Type B pancreatic cell (in vitro differentiated cells): Measurements from ENCODE around the gene SPOCK3. TPM values are rescaled to one million over a fixed set of nuclear protein-coding genes. Genes with fewer than 3 reads are reported as not detected.

Experiments used
- DNase-seq: peaks from one replicate; pipeline ENCODE4 v3.0.0; 2021; ENCODE audit warnings: mixed read lengths; ENCODE audit not compliant: unreplicated experiment; ENCODE audit errors: extremely low spot score
- H3K27ac Mint-ChIP-seq: 2 replicates; pipeline ENCODE4 v1.8.0; 2021; ENCODE audit warnings: mild to moderate bottlenecking, mixed read lengths
- H3K27me3 Mint-ChIP-seq: 2 replicates; pipeline ENCODE4 v1.8.0; 2021; ENCODE audit warnings: mixed read lengths
- H3K36me3 Mint-ChIP-seq: 2 replicates; pipeline ENCODE4 v1.8.0; 2021; ENCODE audit warnings: mixed read lengths
- H3K4me1 Mint-ChIP-seq: one replicate; pipeline ENCODE4 v1.8.0; 2021; ENCODE audit warnings: mixed read lengths; ENCODE audit not compliant: unreplicated experiment
- H3K4me3 Mint-ChIP-seq: 2 replicates; pipeline ENCODE4 v1.8.0; 2021; ENCODE audit warnings: mild to moderate bottlenecking, mixed read lengths
- H3K9me3 Mint-ChIP-seq: 2 replicates; pipeline ENCODE4 v1.8.0; 2021; ENCODE audit warnings: mixed read lengths
- total RNA-seq: library from RNA; stranded (reverse); gene quantifications from 2 replicates; pipeline ENCODE4 v1.2.1, GENCODE V29; 2021; ENCODE audit warnings: low replicate concordance
- TF ChIP-seq, protein P1 (sequence below): fragments of 200-600 bp; sonication (generic); conservative IDR thresholded peaks from 2 replicates; pipeline ENCODE4 v1.5.0; 2021; ENCODE audit warnings: antibody characterized with exemption, mild to moderate bottlenecking

The SPOCK3 gene
- total RNA-seq, 1 donor from 2014 or later: 7.1 TPM

DNA sequence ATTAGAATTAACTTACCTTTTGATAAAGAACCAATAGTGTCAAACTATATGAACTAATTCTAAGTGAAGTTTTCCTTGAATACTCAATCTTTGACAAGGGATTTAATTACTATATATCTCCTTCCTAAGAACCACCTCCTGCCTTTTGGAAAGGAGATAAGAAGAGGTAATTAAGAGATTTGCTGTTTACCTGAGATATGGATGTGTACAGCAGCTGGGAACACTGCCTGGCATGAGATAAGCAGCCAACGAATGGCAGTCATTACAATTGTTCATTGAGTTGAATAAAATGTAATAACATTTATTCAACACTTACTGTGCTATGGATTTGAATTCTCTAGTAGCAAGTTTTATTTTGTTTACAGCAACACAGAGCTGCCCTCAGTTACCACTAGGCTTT lies 407.1 kb downstream of the SPOCK3 start:
- DNase-seq: no peak
- H3K4me3 Mint-ChIP-seq: no peak overlapping the region
- H3K27me3 Mint-ChIP-seq: no peaks in the 10 kb centered on the region
- H3K36me3 Mint-ChIP-seq: no peaks in the 10 kb centered on the region
- TF ChIP-seq, protein P1, sequence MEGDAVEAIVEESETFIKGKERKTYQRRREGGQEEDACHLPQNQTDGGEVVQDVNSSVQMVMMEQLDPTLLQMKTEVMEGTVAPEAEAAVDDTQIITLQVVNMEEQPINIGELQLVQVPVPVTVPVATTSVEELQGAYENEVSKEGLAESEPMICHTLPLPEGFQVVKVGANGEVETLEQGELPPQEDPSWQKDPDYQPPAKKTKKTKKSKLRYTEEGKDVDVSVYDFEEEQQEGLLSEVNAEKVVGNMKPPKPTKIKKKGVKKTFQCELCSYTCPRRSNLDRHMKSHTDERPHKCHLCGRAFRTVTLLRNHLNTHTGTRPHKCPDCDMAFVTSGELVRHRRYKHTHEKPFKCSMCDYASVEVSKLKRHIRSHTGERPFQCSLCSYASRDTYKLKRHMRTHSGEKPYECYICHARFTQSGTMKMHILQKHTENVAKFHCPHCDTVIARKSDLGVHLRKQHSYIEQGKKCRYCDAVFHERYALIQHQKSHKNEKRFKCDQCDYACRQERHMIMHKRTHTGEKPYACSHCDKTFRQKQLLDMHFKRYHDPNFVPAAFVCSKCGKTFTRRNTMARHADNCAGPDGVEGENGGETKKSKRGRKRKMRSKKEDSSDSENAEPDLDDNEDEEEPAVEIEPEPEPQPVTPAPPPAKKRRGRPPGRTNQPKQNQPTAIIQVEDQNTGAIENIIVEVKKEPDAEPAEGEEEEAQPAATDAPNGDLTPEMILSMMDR: no peak
- H3K27ac Mint-ChIP-seq: no peak overlapping the region
- H3K4me1 Mint-ChIP-seq: no peaks in the 10 kb centered on the region
- H3K9me3 Mint-ChIP-seq: no peaks in the 10 kb centered on the region

DNA sequence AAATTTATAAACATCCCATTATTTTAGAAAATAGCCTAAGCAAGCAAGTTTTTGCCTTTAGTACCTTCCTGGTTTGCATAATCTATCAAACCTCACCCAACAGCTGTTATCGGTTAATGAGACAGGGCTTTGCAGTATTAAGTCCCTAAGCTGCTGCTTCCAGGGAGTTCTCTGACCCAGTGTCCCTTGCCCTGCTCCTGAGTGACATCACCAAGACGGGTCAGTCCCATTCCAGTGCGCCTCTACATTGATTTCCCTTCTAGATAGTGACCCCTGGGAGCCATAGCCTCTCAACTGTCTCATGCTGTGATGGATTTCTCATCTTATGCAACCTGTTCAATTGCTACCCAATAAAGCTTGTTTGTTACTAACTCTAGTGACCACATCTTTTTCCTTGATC lies 410.4 kb downstream of the SPOCK3 start:
- Mint-ChIP-seq H3K4me1 (no peaks in the 10 kb centered on the region), H3K9me3 (no peaks in the 10 kb centered on the region), H3K36me3 (no peaks in the 10 kb centered on the region), H3K4me3 (no peak overlapping the region), H3K27me3 (no peaks in the 10 kb centered on the region), H3K27ac (no peak overlapping the region)
- TF ChIP-seq, protein P1: no peak
- no peak for DNase-seq

- DNase-seq: no peak
- H3K27ac Mint-ChIP-seq: no peak overlapping the region
- H3K27me3 Mint-ChIP-seq: no peaks in the 10 kb centered on the region
- no peak overlapping the region for H3K4me3 Mint-ChIP-seq
- no peaks in the 10 kb centered on the region for H3K4me1 Mint-ChIP-seq
- TF ChIP-seq, protein P1: no peak
- H3K9me3 Mint-ChIP-seq: no peaks in the 10 kb centered on the region
- H3K36me3 Mint-ChIP-seq: no peaks in the 10 kb centered on the region
Observed at GRCh38 chr4:166823126-166823525, 411.2 kb downstream of the SPOCK3 start.

DNA sequence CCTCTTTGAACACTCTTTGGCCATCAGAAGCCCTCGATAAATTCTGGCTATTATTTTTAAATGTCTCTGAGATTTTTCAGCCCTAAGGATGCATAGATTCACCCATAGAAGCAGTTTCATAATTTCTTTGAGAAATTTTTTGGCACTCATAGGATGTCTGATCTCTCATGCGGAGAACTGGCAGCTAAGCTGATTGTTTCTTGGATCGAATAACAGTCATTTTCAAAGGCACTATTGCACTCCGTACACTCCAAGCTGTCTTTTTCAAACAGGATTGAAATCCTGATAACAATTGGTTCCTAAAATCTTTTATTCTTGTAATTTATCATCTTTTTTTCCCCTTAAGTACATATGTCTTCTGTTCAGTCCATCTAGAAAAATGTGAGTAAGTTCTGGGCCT lies 411.9 kb downstream of the SPOCK3 start:
- H3K27ac Mint-ChIP-seq: no peak overlapping the region
- no peaks in the 10 kb centered on the region for H3K9me3 Mint-ChIP-seq
- H3K36me3 Mint-ChIP-seq: no peaks in the 10 kb centered on the region
- no peaks in the 10 kb centered on the region for H3K4me1 Mint-ChIP-seq
- no peaks in the 10 kb centered on the region for H3K27me3 Mint-ChIP-seq
- TF ChIP-seq, protein P1: no peak
- DNase-seq: no peak
- H3K4me3 Mint-ChIP-seq: no peak overlapping the region

GRCh38 chr4:166816890-166817289 lies 417.4 kb downstream of the SPOCK3 start:
- H3K27ac Mint-ChIP-seq: no peak overlapping the region
- H3K4me3 Mint-ChIP-seq: no peak overlapping the region
- TF ChIP-seq, protein P1: no peak
- no peaks in the 10 kb centered on the region for H3K36me3 Mint-ChIP-seq
- H3K4me1 Mint-ChIP-seq: no peaks in the 10 kb centered on the region
- H3K27me3 Mint-ChIP-seq: no peaks in the 10 kb centered on the region
- H3K9me3 Mint-ChIP-seq: no peaks in the 10 kb centered on the region
- no peak for DNase-seq

GRCh38 chr4:166808380-166808779 lies 425.9 kb downstream of the SPOCK3 start:
- Mint-ChIP-seq H3K27ac (no peak overlapping the region), H3K4me1 (no peaks in the 10 kb centered on the region), H3K9me3 (no peaks in the 10 kb centered on the region), H3K4me3 (no peak overlapping the region), H3K27me3 (no peaks in the 10 kb centered on the region), H3K36me3 (no peaks in the 10 kb centered on the region)
- TF ChIP-seq, protein P1: no peak
- DNase-seq: no peak
